GM18868 (cell line): ENCODE data around the gene ZNF580.

ENCODE experiments used
- ATAC-seq: cut with Tn5 transposase; IDR thresholded peaks from one replicate; pipeline ENCODE4 v1.9.1; 2021; ENCODE audit warnings: mild to moderate bottlenecking, moderate library complexity; ENCODE audit not compliant: unreplicated experiment

Gene ZNF580, protein sequence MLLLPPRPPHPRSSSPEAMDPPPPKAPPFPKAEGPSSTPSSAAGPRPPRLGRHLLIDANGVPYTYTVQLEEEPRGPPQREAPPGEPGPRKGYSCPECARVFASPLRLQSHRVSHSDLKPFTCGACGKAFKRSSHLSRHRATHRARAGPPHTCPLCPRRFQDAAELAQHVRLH

DNA sequence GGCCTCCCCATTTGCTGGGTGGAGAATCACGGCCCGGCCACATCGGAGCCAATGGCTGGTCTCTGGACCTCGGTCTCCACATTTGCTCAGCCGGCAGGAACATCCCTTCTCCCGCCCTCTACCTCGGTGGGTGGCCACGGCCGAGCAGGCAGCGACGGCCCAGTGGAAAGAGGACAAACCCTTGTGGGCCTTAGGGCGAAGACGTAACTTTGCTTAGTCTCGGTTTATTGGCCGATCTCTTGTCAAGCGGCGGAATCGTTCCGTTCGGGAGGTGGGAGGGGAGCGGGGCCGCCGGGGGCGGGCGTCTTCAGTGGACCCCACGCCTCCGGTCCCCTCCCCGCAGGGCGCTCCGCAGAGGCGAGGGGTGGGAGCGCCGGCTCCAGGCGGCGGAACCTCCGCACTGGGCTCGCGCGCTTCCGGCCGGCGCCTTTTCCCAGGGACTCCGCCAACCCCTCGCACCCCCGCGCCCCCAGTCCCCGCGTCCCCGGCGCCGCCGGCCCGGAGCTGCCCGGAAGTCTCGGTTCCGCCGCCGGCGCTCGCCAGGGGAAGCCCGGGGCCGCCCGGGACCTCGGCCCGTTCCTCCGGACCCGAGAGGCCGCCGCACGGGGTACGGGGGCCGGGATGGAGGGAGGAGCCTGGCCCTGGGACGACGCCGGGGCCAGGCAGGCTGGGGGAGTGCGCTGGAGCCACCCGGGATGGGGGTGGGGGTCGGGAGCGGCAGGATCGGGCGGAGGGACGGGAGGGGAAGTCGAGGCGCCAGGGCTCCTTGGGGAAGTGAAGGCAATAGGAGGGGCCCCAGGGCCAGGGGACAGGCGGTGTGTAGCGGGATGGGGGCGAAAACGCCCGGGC, at the start of gene ZNF580:
Gene ZNF580 (plus strand): TSS at position 426 of the 849 bp plus-strand sequence. CDS start 1,507 bp downstream, outside the sequence.
- no peak for ATAC-seq

DNA sequence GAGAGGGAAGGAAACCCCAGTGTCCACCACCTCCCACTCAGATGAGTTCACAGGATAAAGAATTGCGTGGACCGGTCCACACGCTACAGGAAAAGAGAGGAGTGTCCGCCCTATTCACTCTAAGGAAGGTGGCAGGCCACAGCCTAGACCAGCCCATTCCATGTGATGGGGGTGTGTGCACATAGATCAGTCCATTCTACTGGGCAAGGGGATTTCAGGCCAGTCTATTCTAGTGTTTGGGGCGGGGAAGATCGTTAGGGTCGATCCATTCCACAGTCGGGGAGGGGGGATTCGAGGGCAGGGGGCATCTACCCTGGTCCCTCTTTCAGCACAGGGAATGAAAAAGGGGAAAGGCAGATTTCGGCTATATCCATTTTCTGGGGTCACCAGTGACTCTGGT, 49.2 kb upstream of the ZNF580 start:
- ATAC-seq = no peak

DNA sequence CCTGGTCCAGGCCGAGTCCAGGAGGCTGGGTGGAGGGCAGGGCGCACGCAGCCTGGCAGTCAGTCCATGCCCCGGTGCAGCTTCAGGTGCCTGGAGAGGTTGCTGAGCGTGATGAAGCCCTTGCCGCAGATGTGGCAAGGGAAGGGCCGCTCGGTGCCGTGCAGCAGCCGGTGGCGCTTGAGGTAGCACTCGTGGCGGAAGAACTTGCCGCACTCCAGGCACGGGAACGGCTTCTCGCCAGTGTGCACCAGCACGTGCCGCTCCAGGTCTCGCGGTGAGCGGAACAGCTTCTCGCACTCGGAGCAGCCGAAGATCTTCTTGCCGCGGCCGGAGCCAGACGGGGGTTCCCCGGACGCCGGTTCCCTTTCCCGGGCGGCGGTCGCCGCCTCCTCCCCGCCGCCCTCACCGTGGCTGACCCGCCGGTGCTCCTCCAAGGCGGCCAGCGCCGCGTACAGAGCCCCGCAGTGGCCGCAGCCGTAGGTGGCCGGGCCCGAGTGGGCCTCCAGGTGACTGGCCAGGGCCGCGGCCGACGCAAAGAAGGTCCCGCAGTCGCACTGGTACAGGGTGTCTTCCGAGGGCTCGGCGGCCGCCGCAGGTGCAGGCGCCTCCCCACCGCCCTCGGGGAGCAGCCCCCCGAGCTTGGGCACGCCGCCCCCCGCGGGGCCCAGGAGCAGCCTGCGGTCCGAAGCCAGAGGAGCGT, 48.3 kb upstream of the ZNF580 start:
- no peak for ATAC-seq

DNA sequence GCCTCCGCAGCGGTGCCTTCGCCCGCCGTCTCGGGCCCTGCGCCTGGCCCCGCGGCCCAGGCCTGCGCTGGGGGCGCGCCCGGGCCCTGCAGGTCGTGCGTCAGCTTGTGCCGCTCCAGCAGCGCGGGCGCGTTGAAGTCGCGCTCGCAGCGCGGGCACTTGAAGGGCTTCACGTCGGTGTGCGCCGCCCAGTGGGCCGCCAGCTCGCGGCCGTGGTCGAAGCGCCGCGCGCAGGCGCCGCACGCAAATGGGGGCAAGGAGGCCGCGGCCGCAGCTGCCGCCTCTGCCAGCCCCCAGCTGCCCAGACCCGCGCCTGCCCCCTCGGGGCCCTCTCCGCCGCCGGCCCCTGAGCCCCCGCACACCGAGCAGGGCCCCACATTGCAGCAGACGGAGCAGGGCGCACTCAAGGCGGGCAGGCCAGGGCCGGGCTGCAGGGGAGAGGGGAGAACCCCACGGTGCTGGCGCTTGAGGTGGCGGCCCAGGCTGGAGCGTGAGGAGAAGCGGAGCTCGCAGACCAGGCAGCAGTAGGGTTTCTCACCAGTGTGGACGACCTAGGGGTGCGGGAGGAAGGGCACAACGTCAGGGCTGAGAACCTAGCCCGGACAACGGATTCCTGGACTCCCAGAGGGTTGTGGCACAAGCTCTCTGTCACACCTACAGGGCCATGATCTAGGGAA, 47.6 kb upstream of the ZNF580 start:
- ATAC-seq = no peak

DNA sequence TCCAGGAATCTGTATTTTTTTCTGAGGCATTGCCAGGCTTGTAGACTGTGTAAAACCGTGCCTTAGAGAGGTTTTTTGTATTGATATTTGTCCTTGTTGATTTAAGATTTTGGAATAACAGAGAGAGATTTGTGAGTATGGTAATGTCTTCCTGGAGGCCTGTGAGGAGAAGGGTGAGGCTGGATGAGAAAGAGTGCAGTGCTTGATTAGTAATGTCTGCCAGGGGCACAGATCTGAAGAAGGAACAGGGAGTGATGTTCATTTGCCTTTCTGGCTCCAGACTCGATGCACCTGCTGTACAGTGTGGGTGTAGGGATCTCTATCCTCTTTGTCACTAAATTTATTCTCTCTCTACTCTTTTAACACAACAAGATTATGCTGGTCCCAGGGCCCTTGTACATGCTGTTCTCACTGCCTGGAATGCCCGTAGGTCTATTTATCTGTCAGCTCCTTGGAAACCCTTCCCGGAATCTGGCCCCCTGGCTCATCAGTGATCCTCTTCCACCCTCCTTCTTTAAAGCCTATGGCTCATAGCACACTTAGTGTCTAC, 45.7 kb upstream of the ZNF580 start:
- ATAC-seq = no peak

DNA sequence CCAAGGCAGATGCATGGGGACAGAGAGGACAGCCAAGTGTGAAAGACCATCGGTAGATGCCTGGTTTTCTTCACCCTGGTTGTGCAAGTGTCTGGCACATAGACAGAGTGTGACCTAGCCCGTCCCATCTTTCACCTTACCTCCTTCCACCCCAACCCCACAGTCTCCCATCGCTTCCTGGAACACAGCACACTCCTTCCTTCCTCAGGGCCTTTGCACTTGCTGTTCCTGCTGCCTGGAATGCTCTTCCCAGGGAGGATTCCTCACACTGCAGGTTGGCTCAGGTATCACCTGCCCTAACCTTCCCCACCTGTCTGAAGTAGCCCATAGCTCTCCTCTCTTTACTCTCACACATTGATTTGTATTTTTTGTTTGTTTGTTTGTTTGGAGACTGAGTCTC, 44.5 kb upstream of the ZNF580 start:
- ATAC-seq = no peak

DNA sequence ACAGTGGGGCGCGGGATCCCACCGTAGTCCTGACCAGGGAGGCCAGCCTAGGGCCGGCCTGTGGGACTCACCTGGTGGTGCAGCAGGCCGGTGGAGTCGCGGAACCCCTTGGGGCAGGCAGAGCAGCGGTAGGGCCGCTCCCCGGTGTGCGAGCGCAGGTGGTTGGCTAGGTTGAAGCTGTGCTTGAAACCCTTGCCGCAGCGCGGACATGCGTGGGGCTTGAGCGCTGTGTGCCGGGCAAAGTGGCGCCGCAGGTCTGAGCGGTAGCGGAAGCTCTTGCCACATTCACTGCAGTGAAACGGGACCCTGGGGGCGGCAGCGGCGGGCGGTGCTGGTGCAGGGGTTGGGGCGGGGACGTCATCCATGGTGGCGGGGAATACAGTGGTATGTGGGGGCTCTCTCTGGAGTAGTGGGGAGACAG, 43.3 kb upstream of the ZNF580 start:
- ATAC-seq = no peak

DNA sequence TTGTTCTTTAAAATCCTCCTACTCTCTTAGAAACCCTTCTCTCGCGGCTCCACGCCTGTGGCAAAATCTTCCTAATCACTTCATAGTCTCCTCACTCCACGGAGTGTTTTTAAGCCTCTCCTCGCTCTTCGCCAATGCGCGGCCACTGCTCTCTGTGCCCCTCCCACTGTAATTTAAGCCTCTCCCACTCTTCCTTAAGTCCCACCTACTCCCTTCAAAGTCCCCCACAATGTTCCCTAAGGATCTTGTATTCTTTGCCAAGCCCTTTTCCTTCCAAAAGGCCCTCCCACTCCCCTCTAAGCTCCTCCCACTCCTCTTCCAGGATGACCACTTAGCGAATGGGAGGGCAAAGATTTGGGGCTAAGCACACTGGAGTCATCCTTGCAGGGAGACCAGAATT, 42.8 kb upstream of the ZNF580 start:
- ATAC-seq = no peak

DNA sequence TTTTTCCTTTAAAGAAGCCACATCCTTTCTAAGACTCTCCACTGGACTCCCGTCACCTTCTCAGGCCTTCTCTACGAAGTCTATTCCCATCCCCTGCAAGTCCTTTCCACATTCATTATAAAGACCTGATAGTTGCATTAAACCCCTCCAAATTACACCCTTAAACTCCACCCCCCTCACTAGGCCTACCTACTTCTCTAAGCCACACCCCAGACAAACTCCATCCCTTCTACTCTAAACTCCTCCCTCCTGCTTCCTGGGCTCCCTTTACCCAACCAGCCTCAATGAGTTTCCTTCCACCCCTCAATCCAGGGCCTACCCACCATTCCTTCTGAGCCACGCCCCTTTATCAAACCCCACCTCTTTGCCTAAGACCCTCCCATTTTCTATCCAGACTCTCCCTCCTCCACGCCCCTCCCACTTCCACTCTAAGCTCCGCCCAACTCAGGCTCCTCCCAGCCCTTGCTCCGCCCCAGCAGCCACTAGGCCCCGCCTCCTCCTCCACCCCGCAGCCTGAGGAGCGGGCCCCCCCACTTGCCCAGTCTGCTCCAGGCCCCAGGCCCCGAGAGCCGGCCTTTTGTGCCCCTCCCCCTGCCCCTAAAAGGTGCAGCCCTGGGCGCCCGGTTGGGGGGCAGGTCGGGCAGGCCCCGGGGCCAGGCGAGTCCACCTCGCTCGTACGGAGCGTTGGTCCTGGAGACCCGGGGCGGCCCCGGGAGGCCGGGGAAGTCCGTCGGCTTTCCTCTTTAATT, 41.9 kb upstream of the ZNF580 start:
- ATAC-seq = peak; percentile 48

DNA sequence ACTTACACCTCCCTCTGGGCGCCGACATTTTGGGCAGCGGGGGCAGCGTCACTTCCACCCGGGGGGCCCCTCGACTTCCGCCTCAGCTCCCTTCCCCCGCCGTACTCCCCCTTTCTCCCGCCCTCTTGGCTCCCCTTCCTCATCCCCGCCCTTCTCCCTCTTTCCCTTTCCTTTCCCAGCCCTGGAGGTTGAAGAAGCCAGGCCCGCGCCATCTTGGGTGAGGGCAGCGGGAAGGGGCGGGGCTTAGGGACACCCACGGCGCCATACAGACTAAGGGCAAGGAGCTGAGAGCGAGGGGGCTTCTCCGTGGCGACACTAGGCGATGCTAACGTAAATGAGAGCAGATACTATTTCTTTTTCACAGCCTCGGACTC, 41.3 kb upstream of the ZNF580 start, which contains the start of gene FIZ1:
Gene FIZ1 (minus strand): TSS at position 50 of the 374 bp plus-strand sequence. CDS start 1,652 bp downstream, outside the sequence.
- peak; percentile 47 for ATAC-seq

DNA sequence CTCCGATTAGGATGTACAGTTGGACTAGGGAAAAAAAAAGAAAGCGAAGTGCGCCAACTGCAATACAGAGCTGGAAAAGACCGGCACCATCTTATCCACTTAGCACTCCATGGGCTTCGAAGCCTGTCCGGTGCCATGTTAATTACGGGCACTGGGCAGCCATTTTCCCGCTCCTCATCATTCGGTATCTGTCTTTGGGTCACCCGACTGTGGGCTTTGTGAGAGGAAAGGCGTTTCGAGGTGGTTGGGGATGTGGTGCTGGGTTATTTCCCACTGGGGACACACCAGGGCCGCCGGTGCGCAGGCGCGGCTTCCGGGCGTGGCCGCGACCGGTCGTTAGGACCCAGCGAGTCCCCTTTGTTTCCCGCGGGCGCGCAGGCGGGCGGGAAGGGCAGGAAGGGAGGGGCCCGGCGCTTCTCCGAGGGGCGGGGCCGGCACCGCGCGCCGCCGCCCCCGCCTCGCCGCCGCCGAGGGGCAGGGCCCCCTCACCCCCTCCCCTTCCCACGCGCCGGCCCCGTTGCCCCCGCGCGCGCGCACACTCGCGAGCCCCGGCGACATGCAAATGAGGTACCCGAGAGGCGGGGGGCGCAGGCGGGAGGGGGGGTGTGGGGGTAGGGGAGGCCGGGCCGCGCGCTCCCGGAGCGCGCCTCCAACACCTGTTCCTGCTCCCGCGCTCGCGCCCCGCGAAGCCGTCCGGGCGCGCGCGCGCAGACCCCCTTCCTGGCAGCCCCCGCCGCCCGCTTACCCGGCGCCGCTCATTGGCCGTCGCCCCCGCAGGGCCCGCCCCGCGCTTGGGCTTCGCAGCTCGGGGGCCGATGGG, 40.8 kb upstream of the ZNF580 start, which contains the start of gene ZNF524:
Gene ZNF524 (plus strand): TSS at position 447 of the 820 bp plus-strand sequence. CDS start 1,825 bp downstream, outside the sequence.
- ATAC-seq = peak; percentile 47

DNA sequence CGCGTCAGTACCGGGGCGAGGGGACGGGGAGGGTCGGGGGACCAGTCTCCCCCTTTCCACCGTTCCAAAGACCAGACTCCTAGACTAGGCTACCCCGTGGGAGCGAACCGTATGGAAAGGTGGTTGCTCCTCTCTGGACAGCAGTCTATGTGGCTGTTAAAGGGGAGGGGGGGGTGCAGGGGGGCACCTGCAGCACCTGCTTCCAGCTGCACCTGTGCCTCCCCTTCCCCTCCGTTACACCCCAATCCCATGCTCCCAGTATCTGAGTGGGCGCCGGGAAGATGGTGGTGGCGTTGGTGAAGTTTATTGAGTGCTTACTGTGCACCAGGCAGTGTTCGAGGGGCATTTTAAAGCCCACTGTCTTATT, 40.2 kb upstream of the ZNF580 start:
- ATAC-seq = no peak

DNA sequence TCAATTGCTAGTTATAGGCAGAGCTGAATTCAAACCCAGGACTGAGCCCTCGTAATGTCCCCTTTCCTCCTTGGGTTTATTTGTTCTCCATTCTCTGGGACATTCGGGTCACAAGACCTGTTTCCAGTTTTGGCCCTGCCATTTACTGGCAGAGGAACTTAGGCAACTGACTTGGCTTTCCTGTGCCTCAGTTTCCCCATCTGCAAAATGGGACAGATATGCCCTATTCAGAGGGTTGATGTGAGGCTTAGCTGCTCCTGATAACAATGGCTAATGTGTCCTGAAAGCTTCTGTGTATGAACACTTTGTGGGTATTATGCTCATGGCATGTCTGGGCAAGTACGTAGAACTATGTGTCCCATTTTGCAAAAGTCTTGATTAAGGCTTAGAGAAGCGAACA, 39.7 kb upstream of the ZNF580 start:
- ATAC-seq = no peak

DNA sequence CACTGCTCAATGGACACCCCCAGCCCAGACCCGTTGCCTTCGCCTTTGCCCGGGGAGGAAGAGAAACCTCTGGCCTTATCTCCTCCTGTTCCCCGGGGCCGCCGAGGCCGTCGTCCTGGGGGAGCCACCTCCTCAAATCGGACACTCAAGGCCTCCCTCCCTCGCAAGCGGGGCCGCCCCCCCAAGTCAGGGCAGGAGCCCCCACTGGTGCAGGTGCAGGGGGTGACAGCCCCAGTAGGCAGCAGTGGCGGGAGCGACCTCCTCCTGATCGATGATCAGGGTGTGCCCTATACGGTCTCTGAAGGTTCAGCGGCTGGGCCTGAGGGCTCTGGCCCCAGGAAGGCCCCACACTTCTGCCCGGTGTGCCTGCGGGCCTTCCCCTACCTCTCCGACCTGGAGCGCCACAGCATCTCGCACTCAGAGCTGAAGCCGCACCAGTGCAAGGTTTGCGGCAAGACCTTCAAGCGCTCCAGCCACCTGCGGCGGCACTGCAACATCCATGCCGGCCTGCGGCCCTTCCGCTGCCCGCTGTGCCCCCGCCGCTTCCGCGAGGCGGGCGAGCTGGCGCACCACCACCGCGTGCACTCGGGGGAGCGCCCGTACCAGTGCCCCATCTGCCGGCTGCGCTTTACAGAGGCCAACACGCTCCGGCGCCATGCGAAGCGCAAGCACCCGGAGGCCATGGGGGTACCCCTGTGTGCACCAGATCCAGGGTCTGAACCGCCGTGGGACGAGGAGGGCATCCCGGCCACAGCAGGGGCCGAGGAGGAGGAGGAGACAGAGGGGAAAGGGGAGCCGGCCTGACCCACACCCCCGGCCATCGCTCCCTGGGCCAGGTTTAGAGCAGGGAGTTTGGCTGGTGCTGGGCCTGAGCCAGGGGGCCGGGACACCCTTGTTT, 38.4 kb upstream of the ZNF580 start:
- no peak for ATAC-seq

DNA sequence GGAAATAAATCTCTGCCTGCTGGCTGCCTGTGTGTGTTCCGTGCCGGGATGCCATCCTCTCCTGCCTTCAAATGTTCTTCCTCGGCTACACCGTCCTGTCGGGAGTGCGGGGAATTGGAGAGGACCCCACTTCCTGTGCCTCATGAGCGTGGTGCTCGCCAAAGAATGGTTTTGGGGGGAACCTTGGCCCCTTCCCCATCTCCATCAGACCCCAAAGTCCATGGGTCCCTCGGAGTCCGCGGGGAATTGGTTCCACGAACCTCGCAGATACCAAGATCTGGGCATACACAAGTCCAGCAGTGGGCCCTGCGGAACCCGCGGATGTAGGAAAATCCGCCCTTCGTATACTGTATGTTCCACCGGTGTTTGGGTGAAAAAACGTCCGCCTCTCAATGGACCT, 37.7 kb upstream of the ZNF580 start:
- ATAC-seq = no peak

DNA sequence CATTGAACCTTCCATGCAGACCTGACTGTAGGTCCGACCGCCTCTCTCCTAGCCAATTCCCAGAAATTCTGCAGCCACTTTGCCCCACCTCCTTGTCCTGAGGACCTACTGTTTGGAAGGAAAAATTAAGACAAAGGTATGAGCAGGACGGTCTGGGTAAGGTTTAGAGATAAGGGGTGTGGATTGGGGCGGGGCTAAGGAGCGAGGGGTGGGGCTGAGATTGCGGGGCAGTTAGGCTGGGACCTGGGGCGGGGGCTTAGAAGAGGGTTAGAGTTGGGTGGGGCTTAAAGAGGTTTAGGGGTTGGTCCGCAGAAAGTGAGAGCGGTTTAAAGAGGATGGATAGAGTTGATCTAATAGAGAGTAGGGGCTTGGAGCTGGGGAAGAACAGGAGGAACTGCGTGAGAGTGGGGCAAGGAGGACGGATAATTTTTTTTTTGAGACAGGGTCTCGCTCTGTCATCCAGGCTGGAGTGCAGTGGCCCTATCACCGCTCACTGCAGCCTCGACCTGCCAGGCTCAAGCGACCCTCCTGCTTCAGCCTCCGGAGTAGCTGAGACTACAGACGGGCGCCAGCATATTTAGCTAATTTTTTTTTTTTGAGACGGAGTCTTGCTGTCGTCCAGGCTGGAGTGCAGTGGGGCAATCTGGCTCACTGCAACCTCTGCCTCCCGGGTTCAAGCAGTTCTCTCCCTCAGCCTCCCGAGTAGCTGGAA, 37.1 kb upstream of the ZNF580 start:
- ATAC-seq = no peak

DNA sequence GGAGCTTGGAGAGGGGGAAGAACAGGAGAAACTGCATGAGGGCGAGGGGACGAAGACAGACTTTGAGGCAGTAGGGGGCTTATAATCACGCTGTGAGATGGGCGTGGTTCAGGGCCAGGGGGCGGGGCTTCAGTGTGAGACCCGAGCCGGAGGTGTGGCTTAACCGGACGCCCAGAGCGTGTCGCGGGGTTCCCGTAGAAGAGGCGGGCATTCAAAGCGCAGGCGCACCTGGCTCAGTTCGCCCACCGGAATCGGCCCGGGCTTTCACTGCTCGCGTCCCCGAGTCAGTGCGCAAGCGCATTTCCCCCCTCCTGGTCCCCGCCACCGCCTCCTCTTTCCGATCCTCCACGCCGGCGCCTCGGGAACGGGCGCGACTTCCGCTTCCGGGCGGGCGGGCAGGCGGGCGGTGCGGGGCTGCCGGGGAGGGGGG, 35.6 kb upstream of the ZNF580 start:
- peak; percentile 65 for ATAC-seq
